GM12878 (cell line): ENCODE results near the gene PPIA. TPM values are rescaled to one million over a fixed set of nuclear protein-coding genes. Genes with fewer than 3 reads are reported as not detected.

Source experiments
- ATAC-seq: fragments of 200-7000 bp; cut with Tn5 transposase; 3 replicates; pipeline ENCODE4 v1.9.1; 2020; ENCODE audit warnings: mild to moderate bottlenecking, moderate library complexity
- BruUV-seq: library from RNA; stranded (reverse); fragments of 400-500 nt; replicated peaks from 2 replicates; lab custom pipeline; 2021; lab: Mats Ljungman, UMichigan
- CTCF ChIA-PET: fragments of 300-600 bp; sonication (Branson Sonifier 250); formaldehyde crosslinking; extraction: SDS; loops from one replicate; lab custom pipeline; 2021; ENCODE audit warnings: inconsistent platforms; lab: Yijun Ruan, JAX
- POLR2A ChIA-PET: fragments of 350-600 bp; formaldehyde crosslinking; extraction: SDS; loops from one replicate; lab custom pipeline; 2021; ENCODE audit warnings: inconsistent platforms; lab: Charles Lee
- RAD21 ChIA-PET: fragments of 300-600 bp; sonication (Branson Sonifier 250); formaldehyde crosslinking; loops from one replicate; lab custom pipeline; 2023; ENCODE audit warnings: antibody characterized with exemption; ENCODE audit not compliant: unreplicated experiment; lab: Charles Lee
- SMC1A ChIA-PET: fragments of 300-600 bp; sonication (Branson Sonifier 250); formaldehyde crosslinking; loops from one replicate; lab custom pipeline; 2023; ENCODE audit not compliant: unreplicated experiment, uncharacterized antibody; lab: Charles Lee
- DNase-seq: peaks from one replicate; pipeline ENCODE4 v3.0.0-alpha.2; 2011; ENCODE audit warnings: low read depth, low spot score
- FAIRE-seq: peaks from 3 replicates; lab custom pipeline; 2011; peaks lifted over from hg19 to GRCh38; lab: Jason Lieb, UNC
- H2AFZ ChIP-seq: 2 replicates; pipeline ENCODE4 v1.6.0; 2011; ENCODE audit warnings: low read depth, low read length, control low read depth; ENCODE audit not compliant: control insufficient read depth
- H3K27ac ChIP-seq: 2 replicates; pipeline ENCODE4 v1.5.1; 2011; ENCODE audit warnings: control low read depth; ENCODE audit not compliant: control insufficient read depth, insufficient read depth
- H3K27me3 ChIP-seq, 2 experiments: replicated peaks in 1 of 2; 2 replicates each; pipeline versions ENCODE4 v1.6.0 to v1.6.1; 2011; ENCODE audit warnings: low read length in 1 of 2; ENCODE audit not compliant: control insufficient read depth in 2 of 2, insufficient read depth in 2 of 2
- H3K36me3 ChIP-seq, 2 experiments: 2 replicates each; pipeline ENCODE4 v1.5.1; 2011; ENCODE audit warnings: low read length in 1 of 2; ENCODE audit not compliant: control insufficient read depth in 2 of 2, insufficient read depth in 2 of 2
- H3K4me1 ChIP-seq: 2 replicates; pipeline ENCODE4 v1.6.1; 2011; ENCODE audit warnings: mild to moderate bottlenecking, low read length, moderate library complexity, mixed read lengths; ENCODE audit not compliant: control insufficient read depth, insufficient read depth
- H3K4me2 ChIP-seq: 2 replicates; pipeline ENCODE4 v1.6.0; 2011; ENCODE audit warnings: control low read depth; ENCODE audit not compliant: control insufficient read depth, insufficient read depth
- H3K4me3 ChIP-seq: fragments of 200-600 bp; sonication (generic); 2 replicates; pipeline ENCODE4 v1.5.1; 2016
- H3K79me2 ChIP-seq: 2 replicates; pipeline ENCODE4 v1.6.0; 2011; ENCODE audit warnings: low read length; ENCODE audit not compliant: control insufficient read depth, insufficient read depth
- H3K9ac ChIP-seq: 2 replicates; pipeline ENCODE4 v1.8.0; 2011; ENCODE audit warnings: low read length, control low read depth, mixed read lengths; ENCODE audit not compliant: control insufficient read depth, insufficient read depth
- H3K9me3 ChIP-seq: replicated peaks from 3 replicates; pipeline ENCODE4 v1.5.1; 2011; ENCODE audit warnings: mild to moderate bottlenecking, low read length; ENCODE audit not compliant: control insufficient read depth, insufficient read depth
- H4K20me1 ChIP-seq: 2 replicates; pipeline ENCODE4 v1.6.0; 2011; ENCODE audit not compliant: control insufficient read depth, insufficient read depth
- ATF7 ChIP-seq: fragments of 450-650 bp; IDR thresholded peaks from 2 replicates; pipeline ENCODE4 v1.6.1; 2016; ENCODE audit warnings: low read depth, mild to moderate bottlenecking
- CEBPB ChIP-seq, 2 experiments: fragments of 150-350 bp in 1 of 2; IDR thresholded peaks; 2 replicates each; pipeline ENCODE4 v1.6.1; 2012 to 2014; ENCODE audit warnings: low read depth in 2 of 2, low read length in 2 of 2, borderline replicate concordance in 1 of 2, inconsistent platforms in 1 of 2
- HDGF ChIP-seq: fragments of 450-650 bp; IDR thresholded peaks from 2 replicates; pipeline ENCODE4 v1.6.1; 2016; ENCODE audit warnings: antibody characterized with exemption
- WGBS: methylation state at CpG from one replicate; pipeline ENCODE4 v1.1.6; 2016; ENCODE audit warnings: low lambda C conversion rate; ENCODE audit not compliant: insufficient replicate concordance, insufficient coverage; ENCODE audit errors: missing lambda C conversion rate; 5-methylcytosine and 5-hydroxymethylcytosine counted together
- in situ Hi-C: fragments of 300-500 bp; cut with MboI; formaldehyde crosslinking; loops from 9 replicates; pipeline ENCODE4 v1.14.3; 2018; ENCODE audit warnings: mixed read lengths
- intact Hi-C: fragments of 100-400 bp; cut with micrococcal nuclease; formaldehyde crosslinking; loops from one replicate; pipeline ENCODE4 v1.14.2; 2022; ENCODE audit not compliant: unreplicated experiment
- polyA plus RNA-seq, 11 experiments: library from polyadenylated mRNA; depleted of rRNA in 4 of 11; unstranded in 6 of 11; stranded (reverse) in 5 of 11; fragments of >200 nt; fragmentation: Nextera tagmentation in 4 of 11; fragmentation: Illumina TruSeq in 1 of 11; extraction: Ambion mirVana in 4 of 11; extraction: Trizol in 1 of 11; gene quantifications; 1 replicate in 1 of 11; 2 replicates in 10 of 11; pipeline versions ENCODE4 v1.2.1 to v1.2.3, GENCODE V29; 2011 to 2016; ENCODE audit warnings: inconsistent platforms in 2 of 11, missing spikeins in 2 of 11, low read depth in 1 of 11
- total RNA-seq, 4 experiments: library from RNA; depleted of rRNA in 3 of 4; stranded (reverse); fragments of >200 nt in 3 of 4; fragmentation: Illumina TruSeq in 1 of 4; extraction: Trizol in 1 of 4; gene quantifications; 2 replicates each; pipeline versions ENCODE4 v1.2.1 to v1.2.3, GENCODE V29; 2013 to 2021

The PPIA gene
- total and polyA plus RNA-seq, 10 of the 15 experiments (the other 5 are each of a cell fraction or from before 2014, with no cell fraction given), result 2,712 to 7,982 (median 5,027) TPM

GRCh38 chr7:44750921-44751571 lies 45.4 kb upstream of the PPIA start (continued):
- peak; percentile 60; the same call in 1 of the 2 replicates for TF ChIP-seq HDGF

- FAIRE-seq (no peak), DNase-seq (no peak), ATAC-seq (no peak)
- Histone ChIP-seq H3K9ac (no peak overlapping the region), H3K4me2 (peak overlapping the region; percentile 35), H3K4me3 (peak overlapping the region; percentile 92; the same call in 1 of the 2 replicates), H3K27ac (0 out of 2 replicates have a peak overlapping the region, but pooled peaks have one; percentile 92), H3K9me3 (no peaks in the 10 kb centered on the region), H3K27me3 (no peaks in the 10 kb centered on the region), H3K36me3 (peaks cover 8 to 14% of the 10 kb centered on the region in 2 experiments), H3K79me2 (peaks cover 79% of the 10 kb centered on the region), H3K4me1 (peaks cover 31% of the 10 kb centered on the region), H4K20me1 (peaks cover 6% of the 10 kb centered on the region; the same call in 1 of the 2 replicates), H2AFZ (no peak overlapping the region)
- in situ Hi-C loops, result no loop called here
- WGBS, result 67% methylated on average over 2 of the region's 2 CpGs
- TF ChIP-seq CEBPB (IDR thresholded peaks at IDR 0.05; ENCODE audit: borderline replicate concordance in 1 of 2, low read depth in 2 of 2, low read length in 2 of 2) (no peak), ATF7 (peak; percentile 79)
- no TSS peak for BruUV-seq
- ChIA-PET RAD21 (interaction anchor here (1.2 to 6.6 kb wide), 6 partner anchors 17 to 146 kb away, joined by 3 to 107 read pairs (median 38); partner anchors contain the start of genes H2AZ2 and OGDH), POLR2A (interaction anchor here (1.1 to 1.4 kb wide), 3 partner anchors 114 to 147 kb away, joined by 3 to 6 read pairs (median 4); no protein-coding TSS in a partner anchor), SMC1A (interaction anchor here (1.1 to 5.4 kb wide), 5 partner anchors 14 to 116 kb away, joined by 3 to 79 read pairs (median 5); no protein-coding TSS in a partner anchor), CTCF (interaction anchor here (0.7 to 4.1 kb wide), 3 partner anchors 16 to 104 kb away, joined by 3 to 23 read pairs (median 4); partner anchors contain the start of gene H2AZ2)
- intact Hi-C loops, result loop anchor here (5.0 kb wide), 2 partner anchors 94 to 166 kb away; partner anchors contain the start of gene H2AZ2
Observed at GRCh38 chr7:44752822-44753221, 43.7 kb upstream of the PPIA start.
